Measurements from ENCODE around the gene ATXN7.

The ATXN7 gene

DNA sequence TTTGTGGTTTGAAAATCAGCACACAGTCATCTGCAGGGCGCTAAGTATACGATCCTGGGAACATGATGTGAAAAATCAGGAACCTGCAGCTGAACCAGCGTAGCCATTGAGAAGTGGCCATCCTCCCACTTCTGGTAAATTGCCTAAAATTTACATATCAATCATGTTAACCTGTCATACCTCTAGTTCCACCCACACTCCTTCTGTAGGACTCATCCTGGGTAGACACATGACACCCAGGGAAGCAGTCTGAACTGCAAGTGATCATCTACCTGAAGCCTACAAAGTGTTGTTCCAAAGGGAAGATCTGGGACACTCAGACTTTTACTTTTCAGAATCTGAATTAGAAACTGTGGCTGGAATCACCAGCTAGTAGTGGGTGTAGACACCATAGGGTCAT, 165.1 kb downstream of the ATXN7 start:
- no peak for DNase-seq

DNA sequence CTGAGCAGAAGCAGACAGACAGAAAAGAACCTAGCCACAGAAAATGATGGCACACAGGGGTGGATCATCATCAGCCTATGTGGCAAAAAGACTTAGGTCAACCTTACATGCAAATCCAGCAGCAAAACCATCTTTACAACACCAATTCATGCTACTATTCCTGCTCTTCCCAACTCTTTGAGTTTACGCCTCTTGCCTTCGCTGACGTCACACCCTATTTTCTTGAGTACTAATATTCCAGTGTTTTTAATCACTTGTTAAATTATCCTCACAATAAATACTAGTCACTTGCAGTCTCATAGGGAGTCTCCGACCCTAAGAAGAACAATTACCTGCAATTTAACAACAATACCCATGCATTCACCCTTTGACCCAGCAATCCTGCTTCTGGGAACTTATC, 165.6 kb downstream of the ATXN7 start:
- DNase-seq, result no peak

DNA sequence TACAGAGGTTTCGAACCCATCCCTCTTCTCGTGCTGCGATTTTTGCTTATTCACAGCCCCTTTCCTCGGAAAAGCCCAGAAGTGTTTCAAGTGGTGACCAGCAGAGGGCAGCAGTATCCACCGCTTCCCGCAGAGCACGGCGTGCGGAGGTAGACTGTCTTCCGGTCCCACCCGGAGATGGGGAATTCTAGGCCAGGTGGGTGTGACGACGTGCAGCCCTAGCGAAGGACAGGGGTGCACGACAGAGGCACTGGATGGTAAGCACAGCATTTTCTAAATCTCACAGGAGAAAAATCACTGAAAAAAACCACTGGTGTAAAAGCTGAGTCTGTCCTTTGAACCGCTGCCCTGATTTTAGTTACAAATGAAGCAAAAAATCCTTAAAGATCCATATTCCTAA, 167.1 kb downstream of the ATXN7 start:
- peak; percentile 77 for DNase-seq

DNA sequence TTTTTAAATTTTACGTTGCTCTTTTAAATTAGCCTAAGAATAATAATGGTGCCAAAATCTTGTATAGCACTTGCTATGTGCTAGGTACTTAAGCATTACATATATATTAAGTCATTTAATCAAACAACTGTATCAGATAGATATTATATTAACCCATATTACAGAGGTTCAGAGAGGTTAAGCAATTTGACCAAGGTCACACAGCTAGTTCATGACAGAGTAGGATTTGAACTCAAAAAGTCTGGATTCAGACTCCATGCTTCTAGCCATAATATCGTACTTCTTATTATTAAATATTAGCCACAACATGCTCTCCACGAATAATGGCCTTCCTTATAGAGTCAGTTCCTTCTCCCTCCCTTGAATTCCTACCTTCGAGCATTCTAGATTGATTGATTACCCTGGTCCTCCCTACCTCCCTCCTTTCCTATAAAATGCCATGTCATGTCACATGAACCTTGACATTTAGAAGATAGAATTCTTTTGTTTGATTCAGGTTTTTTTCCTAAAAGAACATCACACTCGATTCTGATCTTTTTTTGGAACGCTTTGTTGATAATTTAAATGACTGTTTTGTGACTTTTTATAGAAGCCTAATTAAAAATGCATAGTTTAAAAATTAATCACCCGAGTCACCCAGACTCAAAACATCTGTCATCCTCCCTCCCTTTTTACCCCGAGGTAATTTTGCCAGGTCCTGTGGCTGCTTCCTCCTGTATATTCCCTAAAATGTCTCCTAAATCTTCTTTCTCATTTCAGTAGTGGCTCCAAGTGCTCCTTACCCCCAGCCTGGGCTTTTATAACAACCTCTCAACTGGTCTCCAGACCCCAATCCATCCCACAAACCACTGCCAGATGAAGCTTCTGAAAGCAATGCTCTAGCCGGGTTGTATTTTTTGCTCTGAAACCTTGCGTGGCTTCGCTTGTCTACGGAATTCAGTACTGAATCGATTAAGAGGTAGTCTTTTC, 168.2 kb downstream of the ATXN7 start:
- no peak for DNase-seq

DNA sequence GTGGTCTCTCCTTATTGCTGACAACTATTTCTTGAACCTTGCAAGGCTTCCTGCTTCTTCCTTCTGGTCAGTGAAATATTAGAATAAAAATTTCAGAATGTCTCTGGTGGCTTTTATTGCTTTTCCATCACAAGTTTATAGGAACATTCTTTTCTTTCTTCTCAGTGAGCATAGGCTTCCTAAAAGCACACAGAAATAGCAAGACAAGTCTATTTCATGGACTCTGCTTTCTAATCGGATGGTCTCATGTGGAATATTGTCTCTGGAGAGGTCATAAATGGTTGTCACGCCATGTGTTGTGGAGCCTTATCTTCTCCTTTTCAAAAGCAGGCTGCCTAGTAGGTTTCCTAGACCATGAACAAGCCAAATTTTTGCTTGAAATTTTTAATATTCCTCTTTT, 169.4 kb downstream of the ATXN7 start:
- no peak for DNase-seq

DNA sequence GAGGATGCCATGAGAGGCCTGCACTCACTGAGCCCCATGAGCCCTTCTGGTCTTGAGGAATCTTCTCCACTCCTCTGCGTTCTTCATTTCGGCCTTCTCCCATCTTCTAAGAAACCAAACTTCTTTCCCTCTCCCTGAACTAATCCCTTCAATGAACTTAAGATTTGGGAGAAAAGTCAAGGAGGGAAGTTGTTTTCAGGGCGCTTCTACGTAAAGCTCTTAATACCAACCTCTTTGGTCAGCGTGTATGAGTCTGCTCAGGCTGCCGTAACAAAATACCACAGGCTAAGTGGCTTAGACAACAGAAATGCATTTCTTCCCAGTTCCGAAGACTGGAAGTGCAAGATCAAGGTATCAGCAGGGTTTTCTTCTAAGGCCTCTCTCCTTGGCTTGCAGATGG, 173.4 kb downstream of the ATXN7 start:
- no peak for DNase-seq

DNA sequence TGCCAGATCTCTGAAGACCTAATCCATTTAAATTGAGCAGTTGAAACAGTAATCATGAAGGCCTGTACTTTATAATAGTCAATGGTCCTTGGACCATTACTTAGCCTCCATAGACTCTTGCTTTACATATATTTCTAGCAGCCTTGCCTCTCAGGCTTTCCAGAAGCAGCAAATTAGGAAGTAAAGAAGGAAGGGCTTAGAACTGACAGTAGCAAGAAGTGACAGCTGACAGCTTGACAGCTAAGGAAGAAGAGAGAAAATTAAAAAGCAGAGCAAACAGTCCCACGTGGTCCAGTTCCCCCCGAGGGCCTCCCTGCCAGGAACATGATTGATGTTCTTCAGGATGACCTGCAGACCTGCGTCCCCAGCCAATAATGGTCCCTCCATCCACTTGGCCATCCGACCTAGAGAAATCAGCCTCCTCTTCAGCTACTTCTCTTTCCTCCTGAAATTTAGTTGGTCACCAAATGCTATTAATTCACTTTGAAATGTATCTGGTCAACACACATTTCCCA, 174.6 kb downstream of the ATXN7 start:
- no peak for DNase-seq

DNA sequence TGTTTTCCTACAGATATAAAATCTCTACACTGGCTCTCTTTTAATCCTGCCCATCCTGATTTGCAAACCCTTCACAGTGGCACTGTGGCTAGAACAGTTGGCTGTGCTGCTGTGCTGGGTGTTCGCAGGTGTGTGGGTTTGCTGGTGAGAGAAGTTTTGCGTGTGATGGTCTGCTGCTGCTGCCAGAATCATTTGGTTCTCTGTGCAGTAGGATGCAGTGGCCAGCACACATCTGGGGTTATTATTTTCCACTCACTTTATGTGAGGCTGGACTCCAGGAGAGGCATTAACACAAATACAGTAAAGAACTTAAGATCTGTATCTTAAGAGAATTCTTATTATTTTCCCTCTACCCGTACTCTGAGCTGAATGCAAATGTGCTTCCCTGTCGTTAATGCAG, 175.7 kb downstream of the ATXN7 start:
- no peak for DNase-seq

DNA sequence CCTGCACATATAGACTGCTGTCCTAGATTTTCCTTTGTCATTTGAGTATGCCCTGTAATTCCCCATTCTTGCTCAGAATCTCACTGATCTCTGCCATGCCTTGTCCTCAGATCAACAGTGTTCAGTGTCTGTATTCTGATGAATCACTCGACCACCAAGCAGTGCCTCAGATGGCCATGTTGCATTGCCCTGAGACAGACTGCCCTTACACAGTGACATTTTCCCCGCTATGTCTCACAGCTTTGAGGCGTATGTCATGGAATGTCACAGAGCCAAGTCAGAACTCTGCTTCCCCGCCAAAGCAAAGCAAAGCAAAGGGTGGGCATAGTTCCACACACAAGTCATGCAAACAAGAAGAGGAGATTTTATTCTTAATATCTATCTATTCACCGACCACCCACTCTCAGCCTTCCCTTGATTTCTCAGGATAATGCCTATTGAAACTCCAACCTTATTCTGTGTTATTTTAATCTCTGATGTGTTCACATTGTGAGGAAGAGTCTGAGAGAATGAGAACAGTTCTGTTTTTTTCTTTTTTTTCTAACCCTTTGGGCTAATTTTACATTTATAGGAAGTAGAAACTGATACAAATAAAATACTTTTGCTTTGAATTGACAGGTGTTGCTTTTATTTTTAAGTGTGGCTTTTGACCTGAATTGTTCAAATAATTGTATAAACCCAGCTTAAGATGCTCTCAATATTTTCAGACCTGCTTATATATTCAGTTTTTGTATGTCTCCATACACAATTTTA, 176.5 kb downstream of the ATXN7 start:
- DNase-seq, result no peak

DNA sequence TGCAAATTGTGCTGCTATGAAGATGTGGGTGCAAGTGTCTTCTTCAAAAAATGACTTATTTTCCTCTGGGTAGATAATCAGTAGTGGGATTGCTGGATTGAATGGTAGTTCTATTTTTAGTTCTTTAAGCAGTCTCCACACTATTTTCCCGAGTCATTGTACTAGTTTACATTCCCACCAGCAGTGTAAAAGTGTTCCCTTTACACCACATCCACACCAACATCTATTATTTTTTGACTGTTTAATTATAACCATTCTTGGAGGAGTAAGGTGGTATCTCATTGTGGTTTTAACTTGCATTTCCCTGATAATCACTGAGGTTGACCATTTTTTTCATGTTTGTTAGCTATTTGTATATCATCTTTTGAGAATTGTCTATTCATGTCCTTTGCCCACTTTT, 179.3 kb downstream of the ATXN7 start:
- no peak for DNase-seq

DNA sequence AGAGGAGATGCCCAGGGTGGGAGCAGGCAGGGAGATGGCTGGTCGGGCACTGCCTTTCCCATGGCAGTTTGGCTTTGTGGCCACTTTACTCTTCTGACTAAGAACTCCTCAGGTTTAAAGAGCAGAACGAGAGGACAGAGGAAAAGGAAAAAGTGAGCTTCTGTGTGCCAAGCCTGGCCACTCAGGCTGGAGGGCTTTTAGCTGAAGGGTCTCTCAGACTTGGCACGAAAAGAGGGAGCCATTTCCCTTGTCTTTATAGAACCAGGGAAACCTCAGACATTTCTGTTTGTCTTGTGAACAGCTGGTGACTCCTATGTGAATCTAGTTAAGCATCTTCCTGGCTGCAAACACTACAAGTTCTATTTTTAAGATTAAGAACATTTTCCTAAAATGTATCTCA, 182.9 kb downstream of the ATXN7 start:
- DNase-seq, result no peak

DNA sequence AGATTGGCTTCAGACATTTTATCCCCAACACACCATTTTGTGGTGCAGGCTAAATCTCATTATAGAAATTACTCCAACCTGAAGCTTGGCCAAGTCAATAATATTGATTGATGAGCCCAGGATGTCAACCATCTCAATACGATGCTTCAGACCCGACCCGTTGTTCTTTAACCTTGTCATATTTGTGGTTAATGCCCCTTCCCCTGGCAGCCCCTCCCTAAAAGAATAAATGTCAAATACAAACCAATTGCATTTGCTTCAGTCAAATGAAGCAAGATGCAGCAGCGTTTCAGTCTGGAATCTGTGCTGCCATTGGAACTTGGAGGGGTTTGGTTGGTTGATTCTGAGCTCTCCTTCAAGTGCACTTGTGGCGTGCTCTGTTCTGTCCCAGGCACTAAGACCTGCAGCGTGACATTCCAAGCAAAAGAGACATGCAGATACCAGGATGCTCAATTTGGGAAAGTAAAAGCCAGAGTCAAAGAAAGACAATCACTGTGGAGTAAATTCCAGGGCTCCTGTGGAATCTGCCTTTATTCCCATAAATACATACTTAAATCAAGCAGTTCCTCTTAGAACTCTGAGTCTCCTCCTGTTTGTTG, 183.4 kb downstream of the ATXN7 start:
- no peak for DNase-seq

DNA sequence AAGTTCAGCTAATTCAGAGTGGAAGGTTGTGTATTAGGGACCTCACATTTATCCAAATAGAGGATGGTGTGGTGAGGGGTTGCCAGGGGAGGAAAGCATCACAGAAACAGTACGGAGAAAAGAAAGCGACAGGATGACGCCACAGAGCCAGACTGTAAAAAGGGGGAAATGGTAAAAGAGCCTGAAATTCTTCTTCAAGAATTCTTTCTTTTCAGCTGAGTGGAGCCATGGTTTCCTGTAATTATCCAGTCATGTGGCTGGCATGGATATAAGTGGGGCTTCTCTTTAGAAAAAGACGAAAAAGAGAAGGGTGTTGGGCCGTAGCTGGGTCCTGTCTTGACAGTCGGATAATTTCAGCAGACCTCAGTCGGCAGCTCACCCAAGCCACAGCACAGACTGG, 184.1 kb downstream of the ATXN7 start:
- no peak for DNase-seq

DNA sequence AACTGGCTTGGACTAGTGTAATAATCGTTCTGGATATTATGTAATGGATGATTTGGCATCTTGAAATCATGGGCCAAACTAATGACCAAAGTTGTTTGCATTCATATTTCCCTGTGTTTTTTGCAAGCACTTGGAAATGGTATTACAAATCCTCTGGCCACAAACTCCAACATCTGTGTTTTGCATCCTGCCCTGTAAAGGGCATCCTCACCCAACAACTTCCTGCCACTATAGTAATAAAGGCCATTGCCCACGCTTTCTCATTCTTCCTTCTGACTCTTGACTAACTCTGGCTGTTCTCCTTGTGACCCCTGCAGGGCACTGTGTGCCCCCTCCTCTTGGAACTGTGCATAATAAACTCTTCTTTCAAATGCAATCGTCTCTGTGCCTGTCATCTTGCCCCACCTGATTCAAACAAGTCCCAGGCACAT, 185.0 kb downstream of the ATXN7 start:
- DNase-seq, result no peak

DNA sequence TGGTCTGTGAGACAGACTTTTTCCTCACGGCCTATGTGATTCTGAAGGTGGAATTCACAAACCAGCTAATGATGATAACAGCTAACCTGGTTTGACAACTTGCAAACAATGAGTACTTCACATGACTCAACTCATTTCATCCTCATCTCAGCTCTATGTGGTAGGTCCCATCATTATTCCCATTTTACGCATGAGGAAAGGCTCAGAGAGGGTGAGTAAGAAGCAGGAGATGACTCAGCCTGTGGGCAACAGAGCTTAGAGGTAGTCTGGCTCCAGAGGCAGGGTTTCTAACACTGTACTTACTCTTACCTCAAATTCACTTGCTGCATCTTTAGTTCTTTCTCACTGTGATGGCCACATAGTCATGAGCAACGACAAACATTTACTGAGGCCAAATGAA, 185.5 kb downstream of the ATXN7 start:
- no peak for DNase-seq

DNA sequence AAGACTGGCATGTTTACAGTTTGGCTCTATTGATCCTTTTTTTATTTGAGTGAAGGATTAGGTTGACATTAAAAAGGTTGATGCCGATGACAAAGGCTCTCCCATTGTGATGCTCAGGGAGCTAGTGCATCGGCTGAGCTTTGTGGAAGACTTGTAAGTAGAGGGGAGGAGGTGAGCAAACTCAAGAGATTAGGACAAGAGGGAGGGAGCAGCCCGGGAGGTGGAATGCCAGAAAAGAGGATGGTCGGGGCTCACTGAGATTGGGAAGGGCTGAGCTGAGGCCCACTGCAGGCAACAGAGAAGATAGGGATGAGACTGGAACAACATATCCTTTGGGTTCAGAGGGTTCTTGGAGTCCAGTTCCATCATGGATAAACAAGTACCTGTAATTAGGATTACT, 186.2 kb downstream of the ATXN7 start:
- DNase-seq, result no peak
